H1 (cell line): ENCODE results near the gene SAMD14.

Experiments
- BACH1 ChIP-seq: IDR thresholded peaks from 2 replicates; pipeline ENCODE4 v1.6.1; 2012; ENCODE audit warnings: low read length, improper control_type of control experiment
- CBX5 ChIP-seq: fragments of 300-800, 300-1000 bp; sonication (generic); IDR thresholded peaks from 2 replicates; pipeline ENCODE4 v1.7.1; 2016; ENCODE audit warnings: antibody characterized with exemption, low read length, low read depth
- CTCF ChIP-seq, 3 experiments: IDR thresholded peaks; 1 replicate in 2 of 3; 2 replicates in 1 of 3; pipeline versions ENCODE4 v1.5.1 to v1.6.1; 2011; ENCODE audit warnings: low read length in 3 of 3, mild to moderate bottlenecking in 3 of 3, inconsistent platforms in 2 of 3, low read depth in 1 of 3, moderate library complexity in 1 of 3; ENCODE audit not compliant: insufficient read depth in 1 of 3; ENCODE audit errors: control extremely low read depth in 1 of 3
- FOSL1 ChIP-seq: IDR thresholded peaks from 2 replicates; pipeline ENCODE4 v1.6.1; 2011; ENCODE audit warnings: mild to moderate bottlenecking, low read depth, low read length, moderate library complexity; ENCODE audit not compliant: insufficient read depth
- MAX ChIP-seq: IDR thresholded peaks from 2 replicates; pipeline ENCODE4 v1.6.1; 2012; ENCODE audit warnings: inconsistent platforms
- PHF8 ChIP-seq: fragments of 200-600 bp; sonication (generic); conservative IDR thresholded peaks from 2 replicates; pipeline ENCODE4 v1.7.1; 2012; ENCODE audit warnings: low read depth, mild to moderate bottlenecking, inconsistent platforms, low read length, moderate library complexity
- RAD21 ChIP-seq, 2 experiments: IDR thresholded peaks in 1 of 2; conservative IDR thresholded peaks in 1 of 2; 2 replicates each; pipeline ENCODE4 v1.6.1; 2011; ENCODE audit warnings: low read depth in 2 of 2, low read length in 2 of 2, improper control_type of control experiment in 1 of 2, inconsistent platforms in 1 of 2, mild to moderate bottlenecking in 1 of 2, moderate library complexity in 1 of 2
- SRF ChIP-seq: IDR thresholded peaks from 2 replicates; pipeline ENCODE4 v1.6.1; 2011; ENCODE audit warnings: mild to moderate bottlenecking, low read depth, low read length, moderate library complexity
- TCF12 ChIP-seq: IDR thresholded peaks from 2 replicates; pipeline ENCODE4 v1.6.1; 2011; ENCODE audit warnings: low read depth, mild to moderate bottlenecking, low read length

DNA sequence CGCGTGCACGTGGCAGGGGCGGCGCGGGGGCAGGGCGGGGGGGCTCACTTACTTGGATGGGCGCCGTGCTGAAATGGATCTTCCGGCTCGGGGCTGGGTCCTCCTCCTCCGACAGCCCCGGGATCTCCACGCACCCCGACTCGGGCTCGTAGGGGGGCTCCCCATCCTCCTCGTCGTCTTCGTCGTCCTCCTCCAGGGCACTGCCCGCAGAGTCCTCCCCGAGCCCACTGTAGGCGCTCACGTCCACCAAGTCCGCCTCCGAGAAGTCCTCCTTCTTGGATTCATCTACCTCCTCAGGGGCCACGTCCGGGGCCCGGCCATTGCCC, 19.1 kb upstream of the SAMD14 start:
- TF ChIP-seq SRF (no peak), CTCF (IDR thresholded peaks at IDR 0.05; ENCODE audit: control extremely low read depth in 1 of 3, insufficient read depth in 1 of 3, low read depth in 1 of 3, low read length in 3 of 3) (no peak), MAX (no peak), CBX5 (no peak), BACH1 (no peak), FOSL1 (no peak), TCF12 (no peak), PHF8 (no peak), RAD21 (IDR thresholded peaks at IDR 0.05 in 1 of 2, conservative IDR thresholded peaks at IDR 0.05 in 1 of 2; ENCODE audit: low read depth in 2 of 2, low read length in 2 of 2) (no peak)
